Left lobe of liver (tissue), 2 donors: ENCODE data around the gene CLMN. TPM values are rescaled to one million over a fixed set of nuclear protein-coding genes. Genes with fewer than 3 reads are reported as not detected.

Source experiments
- ATAC-seq: fragments of 200-7000 bp; cut with Tn5 transposase; one replicate; pipeline ENCODE4 v1.9.1; 2020; ENCODE audit warnings: mild to moderate bottlenecking, moderate library complexity
- DNase-seq: peaks from one replicate; pipeline ENCODE4 v3.0.0-alpha.2; 2020; ENCODE audit warnings: low spot score
- total RNA-seq: library from RNA; stranded (reverse); gene quantifications from one replicate; pipeline ENCODE4 v1.2.1, GENCODE V29; 2021
- donor health status: DM: no; HTN: no; CAD: no; lungs with moderate emphysema.
- donor health status: DM: no; HTN: yes; CAD: no.

Gene CLMN
- total RNA-seq, 1 donor from 2014 or later = 67.7 TPM

DNA sequence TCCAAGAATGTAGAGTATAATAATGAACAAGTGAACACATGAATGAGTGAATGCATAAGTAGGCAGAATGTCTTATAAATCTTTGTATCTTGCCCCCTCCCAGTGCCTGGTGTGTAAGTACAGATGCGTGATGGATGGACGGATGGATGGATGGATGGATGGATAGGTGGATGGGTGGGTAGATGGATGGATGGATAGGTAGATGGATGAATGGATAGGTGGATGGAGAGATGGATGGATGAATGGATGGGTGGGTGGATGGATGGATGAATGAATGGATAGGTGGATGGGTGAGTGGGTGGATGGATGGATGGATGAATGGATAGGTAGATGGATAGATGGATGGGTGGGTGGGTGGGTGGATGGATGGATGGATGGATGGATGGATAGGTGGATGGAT is 74.4 kb downstream of the CLMN start:
- DNase-seq (no peak), ATAC-seq (no peak)

DNA sequence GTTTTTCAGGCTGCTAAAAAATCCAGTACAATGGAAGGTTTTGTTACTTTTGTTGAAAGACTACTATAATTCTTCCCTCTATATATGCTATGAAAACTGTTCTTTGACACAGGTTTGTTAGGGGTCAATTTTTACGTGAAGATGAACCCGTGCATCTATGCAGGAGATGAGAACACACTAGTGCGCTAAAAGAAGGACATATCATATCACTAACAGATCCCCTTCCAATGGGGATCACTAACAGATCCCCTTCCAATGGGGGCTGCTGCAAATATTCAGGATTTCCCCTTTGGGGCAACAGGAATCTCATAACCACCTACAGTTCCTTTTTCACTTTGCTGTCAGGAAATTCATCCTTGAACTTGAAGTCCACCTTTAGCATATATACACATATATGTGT is 75.1 kb downstream of the CLMN start:
- ATAC-seq (no peak), DNase-seq (no peak)

DNA sequence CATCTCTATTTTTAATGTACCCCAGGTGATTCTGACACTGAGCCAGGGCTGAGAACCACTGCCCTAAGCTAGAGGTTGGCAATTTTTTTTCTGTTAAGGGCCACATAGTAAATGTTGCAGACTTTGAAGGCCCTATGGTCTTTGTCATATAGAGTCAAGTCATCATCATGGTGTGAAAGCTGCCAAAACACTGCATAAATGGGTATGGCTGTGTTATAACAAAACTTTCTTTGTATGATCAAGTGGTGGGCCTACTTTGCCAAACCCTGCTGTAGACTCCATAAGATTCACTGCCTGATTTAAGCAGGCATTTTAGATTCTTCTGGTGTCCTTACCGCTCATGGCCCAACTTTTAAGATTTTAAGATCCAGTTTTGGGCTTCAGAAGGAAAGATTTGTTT is 76.8 kb downstream of the CLMN start:
- ATAC-seq (no peak), DNase-seq (no peak)

DNA sequence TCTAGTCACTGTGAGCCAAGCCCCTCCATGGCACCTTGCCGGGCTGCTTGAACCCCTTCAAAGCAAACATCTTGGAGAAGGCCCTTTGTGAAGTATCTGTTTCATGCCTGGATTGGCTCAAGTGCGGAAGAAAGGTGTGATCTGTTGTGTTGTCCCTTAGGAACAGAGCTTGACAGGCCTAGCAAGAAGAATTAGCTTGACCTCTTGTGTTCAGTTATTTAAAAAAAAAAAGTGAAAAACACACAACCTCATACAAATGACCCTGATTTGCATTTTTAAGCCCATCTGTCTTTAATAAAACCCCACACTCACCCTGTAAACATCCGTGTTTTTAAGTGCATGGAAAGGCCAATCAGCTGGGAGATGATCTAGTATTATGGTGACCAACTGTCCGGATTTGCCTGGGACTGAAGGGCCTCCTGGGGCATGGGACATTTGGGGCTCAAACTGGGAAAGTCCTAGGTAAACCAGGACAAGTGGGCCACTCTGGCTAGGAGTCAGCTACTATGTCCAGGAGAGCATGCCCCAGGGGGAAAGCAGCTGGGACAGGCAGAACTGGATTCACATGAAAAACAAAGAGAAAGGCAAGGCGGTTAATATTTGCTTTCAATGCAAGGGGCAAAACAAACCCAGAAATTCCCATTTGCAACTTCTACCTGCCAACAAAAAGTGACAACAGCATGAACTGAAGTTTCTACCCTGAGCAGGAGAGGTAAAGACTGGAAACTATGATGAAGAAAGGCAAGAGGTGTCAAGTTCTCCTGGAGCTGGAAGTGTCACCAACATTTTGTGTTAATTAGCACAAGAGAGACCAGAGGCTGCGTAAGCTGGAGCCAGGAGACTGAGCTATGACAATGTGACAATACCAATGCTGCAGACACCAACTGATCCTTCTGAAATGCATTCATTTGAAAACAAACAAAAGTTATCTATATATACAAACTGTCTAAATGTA is 78.6 kb downstream of the CLMN start:
- DNase-seq = no peak

DNA sequence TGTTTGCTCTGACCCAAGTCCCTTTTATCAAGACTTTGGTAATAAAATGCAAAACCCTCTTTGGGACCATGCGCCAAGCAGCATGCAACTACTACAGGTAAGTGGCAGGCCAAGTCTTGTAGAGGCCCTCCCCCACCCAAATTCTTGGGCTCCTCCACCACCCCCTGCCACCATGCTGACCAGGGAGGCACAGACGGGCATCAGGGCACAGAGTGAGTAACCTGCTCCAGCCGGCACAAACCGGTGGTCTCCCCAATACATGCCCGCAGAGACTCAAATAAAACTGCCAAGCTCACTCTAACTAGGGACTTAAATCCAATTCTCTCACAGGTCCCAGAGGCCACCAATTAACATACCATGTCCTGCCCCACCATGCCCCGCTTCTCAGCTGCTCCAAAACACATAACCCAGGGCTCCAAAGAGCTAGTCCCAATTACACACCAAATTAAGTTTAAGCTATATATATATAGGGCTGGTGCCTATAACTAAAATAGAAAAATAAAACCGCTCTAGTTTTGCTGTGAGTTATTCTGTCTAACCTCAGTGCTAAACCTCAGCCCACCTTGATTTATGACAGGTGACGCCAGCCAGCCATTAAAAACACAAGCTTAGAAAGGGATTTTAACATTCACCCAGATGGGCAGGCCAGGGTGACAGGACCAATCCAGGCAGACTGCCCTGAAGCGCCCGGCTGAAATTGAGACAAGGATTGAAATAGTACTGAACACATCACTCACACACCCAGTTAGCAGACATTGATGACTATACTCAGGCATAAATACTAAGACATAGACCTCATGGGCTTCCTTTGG is 81.0 kb downstream of the CLMN start:
- no peak for ATAC-seq

More for the DNA sequence above, 78.6 kb downstream of the CLMN start:
- ATAC-seq = no peak

DNA sequence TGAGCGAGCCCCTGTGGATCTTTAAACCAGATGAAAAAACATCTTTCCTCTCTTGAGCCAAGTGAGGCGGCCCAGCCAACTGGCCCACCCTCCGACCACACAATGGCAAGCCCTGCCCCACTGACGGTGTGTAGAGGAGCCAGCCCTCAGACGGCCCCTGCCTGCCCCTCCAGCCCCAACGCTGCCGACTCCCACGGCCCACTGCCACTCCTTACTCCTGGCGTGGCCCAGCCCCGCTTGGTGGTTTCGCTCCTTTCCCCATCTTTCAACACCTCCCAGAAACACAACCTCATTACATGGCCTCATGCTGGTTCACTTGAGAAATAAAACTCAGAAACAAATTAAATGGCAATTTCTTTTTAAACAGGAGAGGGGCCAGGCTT is 81.8 kb downstream of the CLMN start:
- ATAC-seq (no peak), DNase-seq (no peak)

More for the DNA sequence above, 81.0 kb downstream of the CLMN start:
- no peak for DNase-seq

DNA sequence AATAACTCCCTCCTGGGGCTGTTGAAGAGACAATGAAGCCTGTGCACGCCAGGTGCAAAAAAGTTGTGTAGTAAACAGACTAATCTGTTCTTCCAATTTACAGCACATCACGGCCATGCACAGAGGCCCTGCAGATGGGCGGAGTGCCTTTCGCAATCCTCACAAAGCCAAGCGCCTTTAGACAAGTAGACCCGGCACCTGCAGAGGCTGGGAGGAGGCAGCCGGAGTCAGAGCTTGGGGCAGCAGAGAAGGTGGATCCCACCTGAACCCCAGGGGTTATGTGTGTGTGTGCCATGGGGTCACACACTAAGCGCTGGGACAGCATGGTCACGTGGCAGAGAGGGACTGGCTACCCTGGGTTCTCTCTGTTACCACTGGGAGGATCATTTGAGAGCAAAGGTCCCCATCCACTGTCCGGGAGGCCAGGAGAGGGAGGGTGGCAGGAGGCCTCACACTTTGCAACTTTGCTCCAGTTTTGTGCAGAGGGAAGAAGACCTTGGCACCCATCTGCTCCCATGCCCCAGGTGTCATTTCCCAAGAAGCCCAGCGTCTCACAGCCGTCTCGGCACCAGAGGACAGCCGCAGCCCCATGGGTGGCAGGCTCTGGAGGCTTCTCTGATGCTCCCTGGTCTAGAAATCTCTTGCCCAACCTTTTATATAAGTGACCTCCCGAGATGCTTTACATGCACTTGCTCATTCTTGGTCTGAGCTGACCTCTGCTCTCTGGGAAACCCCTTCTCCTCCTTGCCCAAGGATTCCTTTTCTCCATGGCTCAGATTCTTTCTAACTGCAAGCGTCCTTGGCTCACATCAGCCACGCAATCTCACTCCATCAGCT is 82.4 kb downstream of the CLMN start:
- DNase-seq (peak; percentile 83), ATAC-seq (peak; percentile 87)

DNA sequence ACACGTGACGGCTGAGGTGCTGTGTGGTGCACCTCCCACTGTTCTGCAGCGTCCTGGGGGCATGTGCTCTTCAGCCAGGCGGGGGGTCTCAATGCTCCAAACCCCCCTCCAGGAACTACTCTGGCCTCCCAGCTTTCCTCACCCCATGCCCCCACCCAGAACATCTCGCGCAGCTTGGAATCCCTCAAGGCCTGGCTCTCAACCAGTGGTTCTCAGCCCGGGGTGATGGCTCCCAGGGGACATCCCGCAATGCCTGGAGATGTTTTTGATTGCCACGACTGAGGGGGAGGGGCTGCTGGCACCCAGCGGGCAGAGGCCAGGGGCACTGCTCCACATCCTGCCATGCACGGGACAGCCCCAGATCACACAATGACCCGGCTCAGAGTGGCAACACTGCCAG is 83.5 kb downstream of the CLMN start:
- peak; percentile 6 for ATAC-seq
- DNase-seq = no peak

DNA sequence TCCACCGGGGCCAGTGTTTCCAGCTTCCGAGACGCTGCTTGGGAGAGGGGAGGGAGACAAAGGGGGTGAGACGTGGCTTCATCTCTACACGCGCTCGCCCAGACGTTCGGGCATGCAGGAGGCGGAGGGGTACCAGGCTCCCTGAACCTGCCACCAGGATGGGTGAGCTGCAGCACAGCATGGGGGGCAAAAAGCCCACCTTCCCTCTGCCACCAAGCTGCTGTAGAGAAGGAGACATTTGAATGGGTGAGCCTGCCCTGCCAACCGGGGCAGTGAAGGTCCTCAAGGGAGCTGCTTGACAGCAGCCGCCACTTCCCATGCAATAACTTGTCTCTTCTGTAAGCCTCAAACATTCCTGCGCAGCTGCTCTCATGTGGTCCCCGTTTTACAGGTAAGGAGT is 83.9 kb downstream of the CLMN start:
- ATAC-seq (no peak), DNase-seq (no peak)

DNA sequence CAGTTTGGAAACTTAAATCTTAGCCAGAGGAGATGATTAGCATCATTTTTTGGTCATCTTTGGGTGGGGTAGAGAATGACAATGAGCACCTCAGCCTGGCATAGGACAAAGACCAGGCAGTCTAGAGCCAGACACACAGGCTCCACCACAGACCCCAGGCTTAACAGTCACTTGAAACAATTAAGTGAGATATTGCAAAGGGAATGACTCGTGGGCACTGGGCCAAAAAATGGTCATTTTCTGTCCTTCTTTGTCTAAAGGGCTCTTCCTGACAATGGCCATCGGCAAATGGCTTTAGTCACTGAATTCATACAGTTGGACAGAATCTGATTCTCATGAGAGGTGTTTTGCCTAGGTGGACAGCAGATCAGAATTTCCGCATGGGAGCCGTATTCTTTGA is 84.4 kb downstream of the CLMN start:
- DNase-seq = no peak
- no peak for ATAC-seq

DNA sequence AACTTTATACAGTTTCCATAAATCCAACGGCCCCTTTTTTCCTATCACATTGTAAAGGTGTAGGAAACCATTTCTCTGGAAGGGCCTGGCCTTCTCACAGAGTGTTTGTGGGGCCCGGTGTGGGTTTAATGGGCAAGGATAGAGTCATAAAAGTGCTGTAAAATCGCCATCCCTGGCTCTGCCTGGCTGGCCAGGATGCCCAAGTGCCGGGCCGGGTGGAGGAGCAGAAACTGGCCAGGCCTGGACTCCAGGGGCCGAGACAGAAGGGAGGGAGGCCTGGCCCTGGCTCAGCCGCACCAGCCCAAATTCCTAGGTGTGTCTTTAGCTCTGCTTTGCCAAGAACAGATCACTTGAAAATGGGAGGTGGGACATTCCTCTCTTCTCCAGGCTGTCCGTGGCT is 85.3 kb downstream of the CLMN start:
- DNase-seq = no peak
- ATAC-seq = no peak

DNA sequence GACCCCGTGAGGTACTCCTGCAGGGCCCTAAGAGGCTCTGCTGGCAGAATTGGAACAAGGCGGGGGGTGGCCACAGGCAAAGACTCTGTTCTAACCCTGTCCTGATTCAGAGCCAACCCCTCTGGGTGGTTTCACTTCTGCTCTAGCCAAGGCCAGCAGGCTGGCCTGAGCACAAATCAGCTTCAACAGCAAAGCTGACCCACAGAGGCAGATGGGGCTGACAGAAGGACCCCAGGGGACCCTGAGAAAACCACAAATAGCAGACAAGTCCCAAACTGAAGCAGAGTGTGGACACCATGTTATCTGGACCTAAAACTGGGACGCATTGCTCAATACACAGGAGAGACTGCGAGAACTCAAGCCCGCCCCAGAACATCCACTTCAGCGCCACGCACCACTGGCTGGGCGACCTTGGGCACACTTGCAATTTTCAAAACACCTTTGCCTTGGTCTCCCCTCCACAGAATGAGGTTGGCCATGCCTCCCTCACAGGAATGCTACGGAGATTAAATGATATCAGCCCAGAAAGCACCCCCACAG is 85.9 kb downstream of the CLMN start:
- no peak for DNase-seq
- ATAC-seq = peak; percentile 31

DNA sequence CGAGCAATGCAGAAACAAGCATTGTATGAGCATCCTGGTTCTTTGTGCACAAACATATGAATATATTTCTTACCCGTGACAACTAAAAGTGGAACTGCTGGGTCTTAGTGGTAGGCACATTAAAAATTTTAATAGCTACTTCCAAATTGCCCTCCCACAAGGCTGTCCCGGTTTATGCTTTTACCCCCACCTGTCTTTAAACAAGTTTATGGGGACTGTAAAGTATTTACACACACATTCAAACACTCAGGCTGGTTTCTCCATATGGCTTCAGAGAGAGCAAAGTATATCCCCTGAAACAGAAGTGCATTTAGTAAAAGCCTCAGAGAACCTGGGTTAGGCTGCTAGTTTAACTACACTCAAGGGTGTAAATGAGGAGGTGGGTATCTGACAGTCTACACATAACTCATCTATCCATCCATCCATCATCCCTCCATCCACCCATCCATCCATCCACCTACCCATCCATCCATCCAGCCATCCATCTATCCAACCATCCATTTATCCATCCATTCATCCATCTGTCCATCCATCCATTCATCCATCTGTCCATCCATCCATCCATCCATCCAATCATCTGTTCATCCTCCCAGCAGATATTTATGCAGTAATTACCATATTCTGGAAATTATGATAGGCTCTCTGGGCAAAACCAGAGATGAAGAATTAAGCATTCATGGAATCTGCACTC is 86.7 kb downstream of the CLMN start:
- ATAC-seq (no peak), DNase-seq (no peak)

DNA sequence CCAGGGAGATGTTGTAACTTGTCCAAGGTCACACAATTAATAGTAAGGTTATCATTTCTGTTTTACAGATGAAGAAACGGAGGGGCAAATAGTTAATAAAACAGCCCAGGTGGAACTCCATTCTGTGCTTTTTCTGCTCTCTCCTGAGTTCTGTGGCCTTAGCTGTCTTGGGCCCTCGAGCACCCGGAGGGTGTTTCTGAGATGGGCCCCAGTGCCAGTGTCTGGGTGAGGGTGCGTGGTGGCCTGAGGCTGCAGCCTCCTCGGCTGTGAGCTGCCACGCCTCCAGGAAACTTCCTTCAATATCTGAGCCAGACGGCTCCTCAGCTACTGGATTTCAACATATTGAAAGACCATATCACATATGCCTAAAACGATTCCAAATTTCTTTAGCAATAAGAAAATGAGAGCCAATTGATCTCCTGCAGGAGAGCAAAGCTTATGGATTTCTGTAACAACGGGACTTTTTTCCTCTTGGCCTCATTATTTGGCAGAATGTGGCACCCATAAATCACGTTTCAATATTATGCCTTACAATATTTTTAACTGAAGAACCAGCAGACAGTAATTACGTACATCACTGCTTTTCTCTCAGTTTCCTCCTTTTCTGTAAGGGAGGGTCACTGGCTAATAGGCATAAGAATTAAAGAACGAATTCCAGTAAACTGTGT is 87.6 kb downstream of the CLMN start:
- ATAC-seq = no peak
- DNase-seq = no peak

DNA sequence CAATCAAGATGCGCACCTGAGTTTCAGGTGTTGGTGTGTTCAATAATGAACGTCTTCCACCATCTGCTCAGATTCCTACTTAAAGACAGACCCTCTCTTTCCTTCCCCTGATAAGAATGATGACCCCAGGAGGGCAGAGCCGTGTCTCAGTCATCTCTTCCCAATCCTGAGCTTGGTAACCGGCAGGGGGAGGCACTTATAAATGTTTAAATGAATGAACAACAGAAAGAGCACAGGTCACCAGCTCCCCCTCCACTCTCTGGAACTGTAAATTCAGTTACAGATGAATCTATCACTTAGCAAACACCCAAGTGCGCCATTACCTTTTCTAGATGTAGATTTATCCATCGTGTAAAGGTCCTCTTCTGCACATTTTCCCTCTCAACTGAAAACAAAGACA is 90.0 kb downstream of the CLMN start:
- ATAC-seq (no peak), DNase-seq (no peak)

DNA sequence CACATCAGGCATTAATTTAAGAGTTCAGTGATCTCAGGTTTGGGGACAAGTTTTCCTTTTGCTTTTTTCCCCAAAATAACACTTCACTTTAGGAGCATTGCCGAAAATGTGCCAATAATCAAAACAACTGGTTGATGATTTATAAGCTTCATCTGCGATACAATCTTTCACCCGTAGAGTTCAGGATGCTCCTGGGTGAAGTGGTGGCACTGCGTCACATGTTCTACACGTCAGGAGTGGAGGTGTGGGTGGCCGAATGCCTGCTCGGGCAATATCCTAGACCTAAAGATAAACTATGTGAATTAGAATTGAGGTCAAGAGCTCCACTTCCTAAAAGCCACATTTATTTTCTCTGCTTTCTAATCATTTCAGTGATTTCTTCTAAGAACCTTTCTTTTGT is 91.5 kb downstream of the CLMN start:
- peak; percentile 73 for DNase-seq

DNA sequence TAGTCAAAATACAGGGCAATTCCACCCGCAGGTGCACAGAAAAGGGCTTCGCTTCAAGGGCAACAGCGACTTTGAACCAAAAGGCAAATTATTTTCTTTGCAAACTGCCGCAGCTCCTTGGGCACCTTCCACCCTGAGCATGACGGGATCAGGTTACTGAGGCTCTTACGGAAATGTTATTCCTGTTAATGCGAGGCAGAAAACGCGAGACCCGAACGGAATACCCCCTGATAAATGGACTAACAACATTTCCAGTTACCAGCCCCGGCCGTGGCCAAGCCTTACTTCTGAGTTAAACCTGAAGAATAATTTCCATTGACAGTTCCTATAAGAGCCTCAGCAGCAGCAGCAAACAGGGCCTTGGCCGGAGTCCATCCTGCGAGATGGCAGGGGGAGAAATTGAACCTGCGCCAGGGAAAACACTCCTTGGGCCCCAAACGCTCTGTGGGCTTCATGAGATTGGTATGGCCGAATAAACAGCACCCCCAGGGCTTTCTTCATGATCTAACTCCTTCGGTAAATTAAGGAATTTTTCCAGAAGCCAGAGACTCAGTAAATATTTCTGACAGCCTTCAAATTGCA is 92.3 kb downstream of the CLMN start:
- ATAC-seq (no peak), DNase-seq (no peak)

More for the DNA sequence above, 91.5 kb downstream of the CLMN start:
- peak; percentile 79 for ATAC-seq

DNA sequence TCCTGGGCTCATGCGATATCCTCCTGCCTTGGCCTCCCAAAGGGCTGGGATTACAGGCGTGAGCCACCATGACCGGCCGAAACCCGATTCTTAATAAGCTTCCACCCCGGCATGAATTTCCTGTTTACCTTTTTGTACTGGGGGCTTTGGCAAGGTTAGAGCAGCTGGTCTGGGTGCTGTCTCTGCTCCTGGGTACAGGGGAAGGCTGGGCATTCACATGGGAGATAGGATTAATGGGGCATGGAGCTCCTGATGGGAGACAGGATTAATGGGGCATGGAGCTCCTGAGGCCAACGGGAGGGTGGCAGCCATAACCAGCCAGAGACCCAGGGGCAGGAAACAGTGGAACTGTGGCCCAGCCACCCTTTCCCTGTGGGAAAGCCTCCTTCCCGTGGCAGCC is 92.9 kb downstream of the CLMN start:
- ATAC-seq (no peak), DNase-seq (no peak)

DNA sequence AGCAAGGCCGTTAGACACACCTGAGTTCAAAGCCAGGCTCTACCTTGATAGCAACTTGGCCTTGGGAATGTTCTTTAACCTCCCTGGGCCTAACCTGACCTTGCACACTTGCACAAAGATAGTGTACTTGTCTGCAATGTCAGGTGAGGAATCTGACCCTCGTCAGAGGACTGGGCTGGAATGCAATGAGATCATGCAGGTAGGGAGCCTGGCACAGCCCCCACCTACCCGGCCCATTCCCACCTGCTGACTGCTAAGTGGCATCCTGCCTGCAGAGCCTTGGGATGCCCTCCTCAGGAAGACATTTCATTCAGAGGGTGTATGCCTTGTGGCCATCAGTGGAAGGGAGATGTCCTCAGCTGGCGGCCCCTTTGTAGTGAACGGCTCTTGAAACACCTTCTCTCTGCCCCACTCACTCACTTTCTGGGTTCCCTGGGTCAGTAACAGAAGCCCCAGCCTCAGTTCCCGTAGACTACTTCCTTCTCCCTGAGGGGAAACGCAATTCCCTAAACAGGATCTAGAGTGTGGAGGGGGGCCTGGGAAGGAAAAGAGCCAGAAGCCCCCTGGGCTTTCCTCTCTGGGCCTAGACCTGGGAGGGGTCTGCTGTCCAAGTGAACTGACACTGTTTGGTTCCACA is 94.3 kb downstream of the CLMN start:
- ATAC-seq (peak; percentile 3), DNase-seq (no peak)
